ENCODE measurements around the gene MS4A15. TPM values are rescaled to one million over a fixed set of nuclear protein-coding genes. Genes with fewer than 3 reads are reported as not detected.
"Not testable (repeated sequence)": the region's sequence is repeated elsewhere in the genome, so short reads cannot be mapped to it uniquely, and the experiment has no call there.

Gene MS4A15
- not detected in 2 replicates for total RNA-seq
- long read RNA-seq, result 0 reads

- H3K9me3 Mint-ChIP-seq, result peaks cover 2% of the 10 kb centered on the region
- DNase-seq (ENCODE audit: low read depth, low spot score), result no peak
- H3K27ac Mint-ChIP-seq (ENCODE audit: unreplicated experiment), result no peak within 1 kb of the TSS
- no peak within 1 kb of the TSS for H3K4me3 Mint-ChIP-seq
- peak; percentile 63 for TF ChIP-seq CTCF (conservative IDR thresholded peaks at IDR 0.05)
- no peaks in the 10 kb centered on the region for H3K4me1 Mint-ChIP-seq
- peaks cover 25% of the 10 kb centered on the region for H3K27me3 Mint-ChIP-seq (ENCODE audit: low read depth)
- no peaks in the 10 kb centered on the region for H3K36me3 Mint-ChIP-seq (ENCODE audit: low read depth)
Measured at GRCh38 chr11:60756307-60757032, at the start of gene MS4A15. Gene MS4A15, plus strand, starts transcription at chr11:60756867. Its CDS starts 6,867 bp downstream, at chr11:60763734.

- Mint-ChIP-seq H3K4me1 (no peaks in the 10 kb centered on the region), H3K27me3 (ENCODE audit: low read depth) (peaks cover 2% of the 10 kb centered on the region), H3K9me3 (no peaks in the 10 kb centered on the region), H3K36me3 (ENCODE audit: low read depth) (no peaks in the 10 kb centered on the region), H3K27ac (ENCODE audit: unreplicated experiment) (no peak overlapping the region), H3K4me3 (no peak overlapping the region)
- no peak for TF ChIP-seq CTCF (conservative IDR thresholded peaks at IDR 0.05)
- no peak for DNase-seq (ENCODE audit: low read depth, low spot score)
Measured at GRCh38 chr11:60706931-60707330, 49.7 kb upstream of the MS4A15 start.

GRCh38 chr11:60710482-60710881, 46.2 kb upstream of the MS4A15 start:
- Mint-ChIP-seq H3K4me1 (no peaks in the 10 kb centered on the region), H3K27me3 (ENCODE audit: low read depth) (peaks cover 8% of the 10 kb centered on the region), H3K36me3 (ENCODE audit: low read depth) (no peaks in the 10 kb centered on the region), H3K4me3 (no peak overlapping the region), H3K27ac (ENCODE audit: unreplicated experiment) (no peak overlapping the region), H3K9me3 (no peaks in the 10 kb centered on the region)
- TF ChIP-seq CTCF (conservative IDR thresholded peaks at IDR 0.05), result peak; percentile 29
- no peak for DNase-seq (ENCODE audit: low read depth, low spot score)

GRCh38 chr11:60711276-60711675, 45.4 kb upstream of the MS4A15 start:
- Mint-ChIP-seq H3K27ac (ENCODE audit: unreplicated experiment) (no peak overlapping the region), H3K27me3 (ENCODE audit: low read depth) (peaks cover 10% of the 10 kb centered on the region), H3K4me3 (no peak overlapping the region), H3K36me3 (ENCODE audit: low read depth) (no peaks in the 10 kb centered on the region), H3K4me1 (no peaks in the 10 kb centered on the region), H3K9me3 (no peaks in the 10 kb centered on the region)
- no peak for DNase-seq (ENCODE audit: low read depth, low spot score)
- no peak for TF ChIP-seq CTCF (conservative IDR thresholded peaks at IDR 0.05)

GRCh38 chr11:60713423-60713822, 43.2 kb upstream of the MS4A15 start:
- DNase-seq (ENCODE audit: low read depth, low spot score); H3K9me3 Mint-ChIP-seq; H3K4me3 Mint-ChIP-seq; H3K36me3 Mint-ChIP-seq (ENCODE audit: low read depth); H3K27me3 Mint-ChIP-seq (ENCODE audit: low read depth); H3K27ac Mint-ChIP-seq (ENCODE audit: unreplicated experiment); H3K4me1 Mint-ChIP-seq: not testable (repeated sequence)

GRCh38 chr11:60717956-60718355, 38.7 kb upstream of the MS4A15 start:
- Mint-ChIP-seq H3K4me1 (no peaks in the 10 kb centered on the region), H3K27ac (ENCODE audit: unreplicated experiment) (no peak overlapping the region), H3K27me3 (ENCODE audit: low read depth) (peaks cover 16% of the 10 kb centered on the region), H3K36me3 (ENCODE audit: low read depth) (no peaks in the 10 kb centered on the region), H3K9me3 (peaks cover 3% of the 10 kb centered on the region), H3K4me3 (no peak overlapping the region)
- DNase-seq (ENCODE audit: low read depth, low spot score), result no peak
- no peak for TF ChIP-seq CTCF (conservative IDR thresholded peaks at IDR 0.05)

Measured in neural crest cell (in vitro differentiated cells).